PFSK-1 (cell line): ENCODE measurements around the gene TMEM95.

Experiments used
- POLR2AphosphoS5 ChIP-seq: IDR thresholded peaks from 2 replicates; pipeline ENCODE4 v1.6.1; 2012; ENCODE audit warnings: low read depth, mild to moderate bottlenecking, control low read depth, low read length, moderate library complexity
- REST ChIP-seq, 2 experiments: IDR thresholded peaks; 2 replicates each; pipeline versions ENCODE4 v1.6.1 to v1.8.0; 2011 to 2012; ENCODE audit warnings: low read depth in 2 of 2, low read length in 2 of 2, control low read depth in 1 of 2, inconsistent platforms in 1 of 2, mild to moderate bottlenecking in 1 of 2, moderate library complexity in 1 of 2; ENCODE audit not compliant: insufficient read depth in 1 of 2
- SIN3A ChIP-seq: IDR thresholded peaks from 2 replicates; pipeline ENCODE4 v1.6.1; 2012; ENCODE audit warnings: mild to moderate bottlenecking, low read length, moderate library complexity, borderline replicate concordance; ENCODE audit not compliant: insufficient read depth
- TAF1 ChIP-seq: IDR thresholded peaks from 2 replicates; pipeline ENCODE4 v1.6.1; 2012; ENCODE audit warnings: low read length, control low read depth, borderline replicate concordance; ENCODE audit not compliant: insufficient read depth

- no peak for TF ChIP-seq POLR2AphosphoS5
- TF ChIP-seq SIN3A: no peak
- no peak for TF ChIP-seq TAF1
- TF ChIP-seq REST (IDR thresholded peaks at IDR 0.05; ENCODE audit: insufficient read depth in 1 of 2, low read depth in 2 of 2, low read length in 2 of 2): no peak
Observed at GRCh38 chr17:7352910-7353635, 1.9 kb upstream of the TMEM95 start.
